Glutamatergic neuron (in vitro differentiated cells): ENCODE results near the gene PTGFRN. TPM values are rescaled to one million over a fixed set of nuclear protein-coding genes. Genes with fewer than 3 reads are reported as not detected.

Experiments
- DNase-seq: peaks from one replicate; pipeline ENCODE4 v3.0.0; 2022
- H3K27ac Mint-ChIP-seq: one replicate; pipeline ENCODE4 v1.8.0; 2020; ENCODE audit warnings: mild to moderate bottlenecking, mixed read lengths, inconsistent platforms; ENCODE audit not compliant: unreplicated experiment
- H3K27me3 Mint-ChIP-seq: one replicate; pipeline ENCODE4 v1.8.0; 2020; ENCODE audit warnings: mild to moderate bottlenecking, moderate library complexity, mixed read lengths, inconsistent platforms; ENCODE audit not compliant: unreplicated experiment
- H3K36me3 Mint-ChIP-seq: one replicate; pipeline ENCODE4 v1.8.0; 2020; ENCODE audit warnings: mild to moderate bottlenecking, mixed read lengths, inconsistent platforms; ENCODE audit not compliant: unreplicated experiment
- H3K4me1 Mint-ChIP-seq: one replicate; pipeline ENCODE4 v1.8.0; 2020; ENCODE audit warnings: mild to moderate bottlenecking, low read depth, mixed read lengths, inconsistent platforms; ENCODE audit not compliant: unreplicated experiment
- H3K4me3 Mint-ChIP-seq: one replicate; pipeline ENCODE4 v1.8.0; 2020; ENCODE audit warnings: mild to moderate bottlenecking, mixed read lengths, inconsistent platforms; ENCODE audit not compliant: unreplicated experiment
- H3K9me3 Mint-ChIP-seq: one replicate; pipeline ENCODE4 v1.8.0; 2020; ENCODE audit warnings: mild to moderate bottlenecking, moderate library complexity, mixed read lengths, inconsistent platforms; ENCODE audit not compliant: unreplicated experiment
- total RNA-seq: library from RNA; stranded (reverse); fragmentation: NEBNext Ultra II Directional; extraction: Animal tissue kit (Norgen Biotek cat#: 25700); gene quantifications from one replicate; pipeline ENCODE4 v1.2.1, GENCODE V29; 2021; ENCODE audit not compliant: unreplicated experiment
- TF ChIP-seq, protein P1 (sequence below): fragments of 200-600 bp; sonication (generic); IDR thresholded peaks from one replicate; pipeline ENCODE4 v1.5.0; 2021; ENCODE audit not compliant: partially characterized antibody, unreplicated experiment

Gene PTGFRN
- total RNA-seq, 1 donor from 2014 or later = 61.2 TPM

DNA sequence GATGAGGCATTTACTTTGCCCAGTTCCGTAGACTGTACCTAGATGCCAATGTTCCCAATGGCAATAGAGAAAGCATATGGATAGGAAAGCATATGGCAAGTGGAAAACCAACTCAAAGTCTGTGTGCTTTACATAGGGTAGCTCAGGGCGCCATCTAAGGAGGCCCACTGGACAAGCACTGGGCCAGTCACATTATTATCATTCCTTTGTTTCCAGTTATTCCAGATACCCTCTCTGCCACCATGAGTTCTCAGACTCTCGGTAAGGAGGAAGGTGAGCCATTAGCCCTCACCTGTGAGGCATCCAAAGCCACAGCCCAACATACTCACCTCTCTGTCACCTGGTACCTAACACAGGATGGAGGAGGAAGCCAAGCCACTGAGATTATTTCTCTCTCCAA, 101.6 kb downstream of the PTGFRN start:
- no peak for DNase-seq
- H3K27ac Mint-ChIP-seq = no peak overlapping the region
- no peaks in the 10 kb centered on the region for H3K27me3 Mint-ChIP-seq
- no peaks in the 10 kb centered on the region for H3K4me1 Mint-ChIP-seq
- TF ChIP-seq, protein P1, sequence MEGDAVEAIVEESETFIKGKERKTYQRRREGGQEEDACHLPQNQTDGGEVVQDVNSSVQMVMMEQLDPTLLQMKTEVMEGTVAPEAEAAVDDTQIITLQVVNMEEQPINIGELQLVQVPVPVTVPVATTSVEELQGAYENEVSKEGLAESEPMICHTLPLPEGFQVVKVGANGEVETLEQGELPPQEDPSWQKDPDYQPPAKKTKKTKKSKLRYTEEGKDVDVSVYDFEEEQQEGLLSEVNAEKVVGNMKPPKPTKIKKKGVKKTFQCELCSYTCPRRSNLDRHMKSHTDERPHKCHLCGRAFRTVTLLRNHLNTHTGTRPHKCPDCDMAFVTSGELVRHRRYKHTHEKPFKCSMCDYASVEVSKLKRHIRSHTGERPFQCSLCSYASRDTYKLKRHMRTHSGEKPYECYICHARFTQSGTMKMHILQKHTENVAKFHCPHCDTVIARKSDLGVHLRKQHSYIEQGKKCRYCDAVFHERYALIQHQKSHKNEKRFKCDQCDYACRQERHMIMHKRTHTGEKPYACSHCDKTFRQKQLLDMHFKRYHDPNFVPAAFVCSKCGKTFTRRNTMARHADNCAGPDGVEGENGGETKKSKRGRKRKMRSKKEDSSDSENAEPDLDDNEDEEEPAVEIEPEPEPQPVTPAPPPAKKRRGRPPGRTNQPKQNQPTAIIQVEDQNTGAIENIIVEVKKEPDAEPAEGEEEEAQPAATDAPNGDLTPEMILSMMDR = no peak
- no peaks in the 10 kb centered on the region for H3K36me3 Mint-ChIP-seq
- H3K4me3 Mint-ChIP-seq = no peak overlapping the region
- no peaks in the 10 kb centered on the region for H3K9me3 Mint-ChIP-seq

DNA sequence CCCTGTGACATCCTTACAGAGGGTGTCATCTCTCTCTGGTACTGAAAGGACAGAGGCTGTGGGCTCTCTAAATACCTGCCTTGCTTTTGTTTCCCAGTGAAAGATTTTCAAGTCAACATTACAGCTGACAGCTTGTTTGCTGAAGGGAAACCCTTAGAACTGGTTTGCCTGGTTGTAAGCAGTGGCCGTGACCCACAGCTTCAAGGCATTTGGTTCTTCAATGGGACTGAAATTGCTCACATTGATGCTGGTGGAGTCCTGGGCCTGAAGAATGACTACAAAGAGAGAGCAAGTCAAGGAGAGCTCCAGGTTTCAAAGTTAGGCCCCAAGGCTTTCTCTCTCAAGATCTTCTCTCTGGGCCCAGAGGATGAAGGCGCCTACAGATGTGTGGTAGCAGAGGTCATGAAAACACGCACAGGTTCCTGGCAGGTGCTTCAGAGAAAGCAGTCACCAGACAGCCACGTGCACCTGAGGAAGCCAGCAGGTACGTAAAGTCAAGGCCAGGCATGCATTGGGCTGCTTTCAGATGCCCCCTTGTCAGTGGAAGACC, 103.7 kb downstream of the PTGFRN start:
- H3K4me3 Mint-ChIP-seq = no peak overlapping the region
- TF ChIP-seq, protein P1 = no peak
- no peaks in the 10 kb centered on the region for H3K27me3 Mint-ChIP-seq
- H3K27ac Mint-ChIP-seq = no peak overlapping the region
- H3K4me1 Mint-ChIP-seq = peaks cover 6% of the 10 kb centered on the region
- no peak for DNase-seq
- H3K9me3 Mint-ChIP-seq = no peaks in the 10 kb centered on the region
- H3K36me3 Mint-ChIP-seq = no peaks in the 10 kb centered on the region

DNA sequence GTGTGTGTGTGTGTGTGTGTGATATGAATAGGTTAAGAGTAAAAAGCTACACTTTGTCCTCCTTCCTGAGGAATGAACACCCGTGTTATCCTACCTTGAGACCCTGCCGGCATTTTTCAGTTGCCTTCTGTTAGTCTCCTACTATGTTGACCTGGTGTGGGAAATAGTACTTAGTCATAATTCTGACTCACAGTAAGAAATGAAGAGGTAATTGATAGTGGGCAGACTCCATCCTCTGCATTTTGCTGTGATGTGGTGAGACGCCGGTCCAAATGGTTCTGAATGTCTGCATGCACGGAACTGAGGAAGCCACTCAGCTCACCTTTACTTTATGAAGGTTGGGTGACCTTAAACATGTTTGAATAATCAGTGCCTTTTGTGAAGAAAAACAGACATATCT, 104.5 kb downstream of the PTGFRN start:
- Mint-ChIP-seq H3K27ac (no peak overlapping the region), H3K4me3 (no peak overlapping the region), H3K9me3 (no peaks in the 10 kb centered on the region), H3K4me1 (peaks cover 8% of the 10 kb centered on the region), H3K27me3 (no peaks in the 10 kb centered on the region), H3K36me3 (no peaks in the 10 kb centered on the region)
- TF ChIP-seq, protein P1 = no peak
- DNase-seq = no peak

DNA sequence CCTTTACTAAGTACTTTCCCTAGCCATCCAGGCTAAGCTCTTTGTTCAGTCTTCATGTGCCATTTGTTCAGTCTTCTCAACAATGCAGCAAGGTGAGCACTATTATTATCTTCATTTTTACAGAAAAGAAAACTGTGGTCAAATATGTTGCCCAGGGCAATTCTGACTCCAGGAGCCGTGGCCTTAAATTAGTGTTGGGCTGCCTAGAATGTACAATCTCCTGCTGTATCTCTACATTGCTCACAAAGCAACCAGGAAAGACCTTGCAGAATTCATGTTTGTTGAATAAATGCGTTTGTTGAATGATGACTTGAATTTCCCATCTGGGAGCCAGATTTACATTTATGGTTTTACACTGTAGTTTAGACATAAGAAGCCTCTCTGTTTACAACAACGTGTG, 106.0 kb downstream of the PTGFRN start:
- no peaks in the 10 kb centered on the region for H3K9me3 Mint-ChIP-seq
- DNase-seq = no peak
- no peak overlapping the region for H3K27ac Mint-ChIP-seq
- TF ChIP-seq, protein P1 = no peak
- H3K36me3 Mint-ChIP-seq = no peaks in the 10 kb centered on the region
- peaks cover 8% of the 10 kb centered on the region for H3K4me1 Mint-ChIP-seq
- no peaks in the 10 kb centered on the region for H3K27me3 Mint-ChIP-seq
- H3K4me3 Mint-ChIP-seq = no peak overlapping the region

DNA sequence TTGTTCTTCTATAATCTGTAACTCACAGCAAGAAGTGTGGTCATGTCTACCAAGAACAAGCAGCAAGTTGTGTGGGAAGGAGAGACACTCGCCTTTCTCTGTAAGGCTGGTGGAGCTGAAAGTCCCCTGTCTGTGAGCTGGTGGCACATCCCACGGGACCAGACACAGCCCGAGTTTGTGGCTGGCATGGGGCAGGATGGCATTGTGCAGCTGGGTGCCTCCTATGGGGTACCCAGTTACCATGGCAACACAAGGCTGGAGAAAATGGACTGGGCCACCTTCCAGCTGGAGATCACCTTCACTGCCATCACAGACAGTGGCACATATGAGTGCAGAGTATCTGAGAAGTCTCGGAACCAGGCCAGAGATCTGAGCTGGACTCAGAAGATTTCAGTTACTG, 107.3 kb downstream of the PTGFRN start:
- no peak overlapping the region for H3K4me3 Mint-ChIP-seq
- H3K27me3 Mint-ChIP-seq = no peaks in the 10 kb centered on the region
- H3K27ac Mint-ChIP-seq = no peak overlapping the region
- no peaks in the 10 kb centered on the region for H3K36me3 Mint-ChIP-seq
- TF ChIP-seq, protein P1 = no peak
- peaks cover 2% of the 10 kb centered on the region for H3K9me3 Mint-ChIP-seq
- DNase-seq = no peak
- H3K4me1 Mint-ChIP-seq = peaks cover 8% of the 10 kb centered on the region
